HG03045 (cell line): ENCODE data around the gene CLSTN3.

Source experiments
- ATAC-seq: cut with Tn5 transposase; IDR thresholded peaks from one replicate; pipeline ENCODE4 v1.9.1; 2021; ENCODE audit warnings: mild to moderate bottlenecking, moderate library complexity; ENCODE audit not compliant: unreplicated experiment

Gene CLSTN3

GRCh38 chr12:7146906-7147305, 16.7 kb downstream of the CLSTN3 start:
- no peak for ATAC-seq

DNA sequence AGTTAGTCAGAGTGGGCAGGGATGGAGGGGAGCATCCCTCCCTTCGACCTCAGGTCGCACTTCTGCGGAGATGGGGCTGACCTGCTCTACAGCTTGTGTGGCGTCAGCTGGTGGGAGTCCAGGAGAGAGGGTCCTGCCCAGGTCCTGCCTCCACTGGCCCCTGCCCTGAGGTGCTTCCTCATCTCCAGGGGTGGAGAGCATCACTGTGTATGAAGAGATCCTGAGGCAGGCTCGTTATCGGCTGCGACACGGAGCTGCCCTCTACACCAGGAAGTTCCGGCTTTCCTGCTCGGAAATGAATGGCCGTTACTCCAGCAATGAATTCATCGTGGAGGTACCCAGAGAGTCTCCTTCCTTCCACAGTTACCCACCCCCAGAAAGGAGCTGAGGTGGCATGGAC, 20.2 kb downstream of the CLSTN3 start:
- ATAC-seq = no peak

GRCh38 chr12:7150841-7151240, 20.7 kb downstream of the CLSTN3 start:
- ATAC-seq = no peak

- ATAC-seq = no peak
These were observed 21.4 kb downstream of the CLSTN3 start for GRCh38 chr12:7151532-7151931.

- no peak for ATAC-seq
These were observed 22.6 kb downstream of the CLSTN3 start for GRCh38 chr12:7152818-7153217.

- no peak for ATAC-seq
These were observed 23.9 kb downstream of the CLSTN3 start for GRCh38 chr12:7154042-7154441.

DNA sequence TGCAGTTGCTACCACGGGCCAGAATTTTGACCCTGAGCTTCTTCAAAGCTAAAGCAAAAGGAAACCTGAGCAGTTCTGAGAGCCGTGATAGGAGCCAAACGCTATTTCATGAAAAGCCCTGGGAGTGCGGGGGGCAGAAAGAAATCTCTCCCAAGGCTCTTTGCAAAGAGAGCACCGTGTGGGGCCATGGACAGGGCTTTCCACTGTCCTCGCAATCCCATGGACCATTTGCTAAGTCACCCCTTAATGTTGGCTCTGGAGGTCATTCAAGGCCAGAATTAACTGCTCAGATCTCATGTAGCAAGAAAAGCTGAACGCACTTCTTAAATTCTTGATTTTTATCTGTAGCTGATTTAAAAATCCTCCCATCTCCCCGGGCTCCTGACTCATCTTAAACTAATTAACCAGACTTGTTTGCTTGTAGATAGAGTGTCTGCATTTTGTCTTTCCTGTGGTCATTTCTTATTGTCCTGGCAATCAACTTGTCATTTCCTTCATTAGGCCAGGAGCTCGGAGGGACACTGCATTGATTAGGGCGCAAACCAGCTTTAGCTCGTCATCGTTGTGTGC, 24.8 kb downstream of the CLSTN3 start:
- ATAC-seq = no peak

GRCh38 chr12:7155471-7156034, 25.4 kb downstream of the CLSTN3 start:
- ATAC-seq = no peak

GRCh38 chr12:7156259-7157197, 26.4 kb downstream of the CLSTN3 start:
- ATAC-seq = no peak

GRCh38 chr12:7157391-7157790, 27.2 kb downstream of the CLSTN3 start:
- no peak for ATAC-seq

- no peak for ATAC-seq
These were observed 28.8 kb downstream of the CLSTN3 start for GRCh38 chr12:7158781-7159609.

GRCh38 chr12:7160183-7160582, 30.0 kb downstream of the CLSTN3 start:
- ATAC-seq = no peak

- ATAC-seq = no peak
These were observed 31.2 kb downstream of the CLSTN3 start for GRCh38 chr12:7161327-7161726.

DNA sequence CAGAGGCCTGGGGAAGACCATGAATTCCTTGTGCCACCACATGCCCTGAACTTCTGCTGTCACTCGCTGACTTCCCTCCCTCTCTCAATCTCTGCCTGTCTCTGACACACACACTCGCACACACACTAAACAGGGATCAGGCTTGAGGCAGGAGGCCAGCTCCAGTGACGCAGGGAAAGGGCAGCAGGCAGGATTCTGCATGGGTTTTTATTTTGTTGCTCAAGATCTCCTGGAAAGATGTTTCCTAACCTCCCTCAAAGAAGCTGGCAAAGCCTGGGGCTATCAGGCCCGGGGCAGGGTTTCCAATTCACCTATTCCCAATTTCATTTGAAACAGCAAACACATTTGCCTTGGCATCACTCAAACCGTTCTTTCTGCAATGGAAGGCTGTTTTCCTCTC, 31.6 kb downstream of the CLSTN3 start:
- ATAC-seq = no peak

GRCh38 chr12:7162691-7163114, 32.5 kb downstream of the CLSTN3 start:
- no peak for ATAC-seq

- ATAC-seq = no peak
These were observed 39.8 kb downstream of the CLSTN3 start for GRCh38 chr12:7169951-7170350.

- no peak for ATAC-seq
These were observed 41.7 kb downstream of the CLSTN3 start for GRCh38 chr12:7171854-7172253.

DNA sequence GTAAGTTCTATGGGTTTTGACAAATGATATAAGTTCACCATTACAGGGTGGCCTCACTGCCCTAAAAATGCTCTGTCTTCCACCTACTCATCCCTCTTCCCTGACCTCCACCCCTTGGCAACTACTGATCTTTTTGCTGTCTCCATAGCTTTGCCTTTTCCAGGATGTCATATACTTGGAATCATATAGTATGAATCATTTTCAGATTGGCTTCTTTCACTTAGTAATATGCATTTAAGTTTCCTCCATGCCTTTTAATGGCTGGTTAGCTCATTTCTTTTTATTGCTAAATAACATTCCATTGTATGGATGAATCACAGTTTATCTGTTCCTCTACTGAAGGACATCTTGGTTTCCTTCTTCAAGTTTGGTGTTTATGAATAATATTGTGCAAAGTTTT, 45.3 kb downstream of the CLSTN3 start:
- ATAC-seq = no peak

GRCh38 chr12:7176595-7176994, 46.4 kb downstream of the CLSTN3 start:
- no peak for ATAC-seq

DNA sequence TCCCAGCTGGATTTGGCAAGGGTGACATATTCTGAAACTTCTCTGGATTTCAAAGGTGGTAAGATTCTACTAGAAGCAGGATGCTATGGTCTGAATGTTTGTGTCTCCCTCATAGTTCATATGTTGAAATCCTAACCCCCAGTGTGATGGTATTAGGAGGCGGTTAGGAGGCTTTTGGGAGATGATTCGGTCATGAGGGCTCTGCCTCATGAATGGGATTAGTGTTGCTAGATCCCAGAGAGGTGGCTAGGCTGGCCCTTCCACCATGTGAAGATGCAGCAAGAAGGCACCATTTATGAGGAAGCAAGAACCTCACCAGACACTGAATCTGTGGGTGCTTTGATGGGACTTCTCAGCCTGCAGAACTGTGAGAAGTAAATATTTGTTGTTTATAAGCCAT, 48.3 kb downstream of the CLSTN3 start:
- no peak for ATAC-seq

- no peak for ATAC-seq
These were observed 50.5 kb downstream of the CLSTN3 start for GRCh38 chr12:7180685-7181084.
